ENCODE results near the gene FAM216A. TPM values are rescaled to one million over a fixed set of nuclear protein-coding genes. Genes with fewer than 3 reads are reported as not detected.

FAM216A gene
- total and polyA plus RNA-seq, 12 donors: 2.4 to 27.2 (median 5.8) TPM

DNA sequence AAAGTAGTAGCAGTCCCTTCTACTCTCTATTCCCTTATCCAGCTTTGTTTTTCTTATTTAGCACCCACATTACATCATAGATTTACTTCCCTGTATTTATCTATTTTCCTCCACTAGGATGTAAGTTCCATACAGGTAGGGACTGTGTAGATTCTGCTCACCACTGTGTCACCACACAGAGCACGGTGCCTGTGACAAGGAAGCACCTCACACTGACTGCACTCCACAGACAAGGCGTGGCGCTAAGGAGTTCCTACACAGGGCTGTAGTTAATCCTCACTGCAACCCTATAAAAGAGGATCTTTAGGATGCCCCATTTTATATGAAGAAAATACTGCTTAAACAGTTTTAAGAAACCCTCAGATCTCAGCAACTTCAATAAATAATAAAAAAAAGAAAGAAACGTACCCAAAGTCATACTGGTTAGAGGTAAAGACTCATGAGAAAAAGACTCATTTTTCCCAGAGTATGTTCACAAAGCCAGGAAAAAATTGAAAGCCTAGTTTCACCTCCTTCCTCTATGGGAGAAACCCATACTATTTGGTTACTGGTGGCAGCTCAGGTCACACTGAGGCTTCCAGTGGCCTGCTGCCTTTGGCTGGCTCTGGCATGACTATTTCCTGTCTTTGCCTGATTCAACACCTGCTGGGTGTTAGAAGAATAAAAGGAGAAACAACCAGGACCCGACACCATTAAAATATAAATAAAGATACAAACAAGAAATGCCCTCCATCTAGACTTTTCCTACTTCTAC is 70.4 kb downstream of the FAM216A start:
- no peak for TF ChIP-seq CTCF (IDR thresholded peaks at IDR 0.05)
- peaks cover 12 to 80% (median 36%) of the 10 kb centered on the region in 9 donors for H3K4me1 ChIP-seq

More for the DNA sequence above, 70.4 kb downstream of the FAM216A start:
- ATAC-seq: no peak
- H3K9me3 ChIP-seq: no peaks in the 10 kb centered on the region
- no peaks in the 10 kb centered on the region for H3K27me3 ChIP-seq
- no peak overlapping the region for H3K4me3 ChIP-seq
- intact Hi-C loops (cut with DNase I): loop anchor here in 2 of 10 donors (5.0 kb wide), 1 partner anchor 43 kb away; the partner anchor contains the start of gene PPTC7 (in 2 of the 2)
- WGBS, 2 donors: 78 to 86% methylated on average over 5 of the region's 5 CpGs
- no peak for DNase-seq
- peak overlapping the region; percentile 64 to 86 (median 81) for H3K27ac ChIP-seq
- H3K36me3 ChIP-seq: peaks cover 0 to 88% (median 16%) of the 10 kb centered on the region in 9 donors

Other genes with a start within 250 kb of the FAM216A start
- gene ATP2A2, start 187.6 kb upstream of the FAM216A start, total RNA-seq: 1,000 to 10,000 TPM; 1,003 to 4,750 (median 1,632) TPM
- gene ATP2A2, start 187.6 kb upstream of the FAM216A start, polyA plus RNA-seq: 100 to 1,000 TPM; 316 to 678 TPM
- 10 to 100 TPM; 28.9 to 42.6 (median 34.5) TPM for gene ANAPC7, start 65.1 kb upstream of the FAM216A start, total RNA-seq
- 10 to 100 TPM; 36.0 to 54.6 TPM for gene ANAPC7, start 65.1 kb upstream of the FAM216A start, polyA plus RNA-seq
- gene ARPC3, start 18.5 kb upstream of the FAM216A start, total RNA-seq: 100 to 1,000 TPM in 2 of 10 donors, 10 to 100 TPM in 8; 71.9 to 168 (median 82.6) TPM
- gene ARPC3, start 18.5 kb upstream of the FAM216A start, polyA plus RNA-seq: 100 to 1,000 TPM; 195 to 212 TPM
- 10 to 100 TPM; 25.3 to 37.5 (median 31.1) TPM for gene GPN3, start 588 bp upstream of the FAM216A start, total RNA-seq
- gene GPN3, start 588 bp upstream of the FAM216A start, polyA plus RNA-seq: 10 to 100 TPM in 1 of 2 donors, 1 to 10 TPM in 1; 9.4 to 46.7 TPM
- 100 to 1,000 TPM in 2 of 10 donors, 10 to 100 TPM in 8; 83.7 to 117 (median 91.5) TPM for gene VPS29, start 33.3 kb downstream of the FAM216A start, total RNA-seq
- gene VPS29, start 33.3 kb downstream of the FAM216A start, polyA plus RNA-seq: 100 to 1,000 TPM in 1 of 2 donors, 10 to 100 TPM in 1; 84.0 to 175 TPM
- gene RAD9B, start 33.5 kb downstream of the FAM216A start, total RNA-seq: 1 to 10 TPM in 4 of 10 donors, under 1 TPM in 6; 0.23 to 1.6 (median 0.95) TPM
- gene RAD9B, start 33.5 kb downstream of the FAM216A start, polyA plus RNA-seq: 1 to 10 TPM in 1 of 2 donors, not detected in 1; 4.9 TPM
- gene PPTC7, start 114.5 kb downstream of the FAM216A start, total RNA-seq: 100 to 1,000 TPM in 1 of 10 donors, 10 to 100 TPM in 9; 66.0 to 162 (median 79.4) TPM
- 10 to 100 TPM; 18.9 to 20.4 TPM for gene PPTC7, start 114.5 kb downstream of the FAM216A start, polyA plus RNA-seq
- gene TCTN1, start 145.3 kb downstream of the FAM216A start, total RNA-seq: 10 to 100 TPM; 14.2 to 31.9 (median 25.2) TPM
- 10 to 100 TPM; 16.2 to 49.6 TPM for gene TCTN1, start 145.3 kb downstream of the FAM216A start, polyA plus RNA-seq
- 10 to 100 TPM in 5 of 10 donors, 1 to 10 TPM in 5; 5.1 to 74.1 (median 9.0) TPM for gene HVCN1, start 220.3 kb downstream of the FAM216A start, total RNA-seq
- 10 to 100 TPM; 15.4 to 17.9 TPM for gene HVCN1, start 220.3 kb downstream of the FAM216A start, polyA plus RNA-seq

Measured in heart right ventricle (tissue), 16 donors.